ENCODE data around the gene SLC7A11. TPM values are rescaled to one million over a fixed set of nuclear protein-coding genes. Genes with fewer than 3 reads are reported as not detected.

The SLC7A11 gene
- total RNA-seq, 1 donor from 2014 or later, result 10.4 TPM

GRCh38 chr4:138196153-138196552 is 46.0 kb downstream of the SLC7A11 start:
- Mint-ChIP-seq H3K27me3 (ENCODE audit: unreplicated experiment) (peaks cover 3% of the 10 kb centered on the region), H3K4me3 (ENCODE audit: unreplicated experiment) (no peak overlapping the region), H3K9me3 (ENCODE audit: unreplicated experiment) (no peaks in the 10 kb centered on the region), H3K4me1 (ENCODE audit: low read depth, unreplicated experiment) (peaks cover 2% of the 10 kb centered on the region), H3K36me3 (ENCODE audit: unreplicated experiment) (no peaks in the 10 kb centered on the region), H3K27ac (ENCODE audit: unreplicated experiment) (no peak overlapping the region)
- DNase-seq, result no peak
- TF ChIP-seq CTCF (IDR thresholded peaks at IDR 0.05; ENCODE audit: partially characterized antibody, unreplicated experiment), result no peak

GRCh38 chr4:138193963-138194362 is 48.2 kb downstream of the SLC7A11 start:
- Mint-ChIP-seq H3K36me3 (ENCODE audit: unreplicated experiment) (no peaks in the 10 kb centered on the region), H3K27ac (ENCODE audit: unreplicated experiment) (no peak overlapping the region), H3K4me1 (ENCODE audit: low read depth, unreplicated experiment) (peaks cover 6% of the 10 kb centered on the region), H3K27me3 (ENCODE audit: unreplicated experiment) (peaks cover 3% of the 10 kb centered on the region), H3K9me3 (ENCODE audit: unreplicated experiment) (no peaks in the 10 kb centered on the region), H3K4me3 (ENCODE audit: unreplicated experiment) (no peak overlapping the region)
- TF ChIP-seq CTCF (IDR thresholded peaks at IDR 0.05; ENCODE audit: partially characterized antibody, unreplicated experiment), result no peak
- DNase-seq, result no peak

- peaks cover 6% of the 10 kb centered on the region for H3K4me1 Mint-ChIP-seq (ENCODE audit: low read depth, unreplicated experiment)
- peaks cover 3% of the 10 kb centered on the region for H3K27me3 Mint-ChIP-seq (ENCODE audit: unreplicated experiment)
- no peak overlapping the region for H3K4me3 Mint-ChIP-seq (ENCODE audit: unreplicated experiment)
- TF ChIP-seq CTCF (IDR thresholded peaks at IDR 0.05; ENCODE audit: partially characterized antibody, unreplicated experiment), result no peak
- DNase-seq, result no peak
- no peaks in the 10 kb centered on the region for H3K9me3 Mint-ChIP-seq (ENCODE audit: unreplicated experiment)
- H3K27ac Mint-ChIP-seq (ENCODE audit: unreplicated experiment), result no peak overlapping the region
- H3K36me3 Mint-ChIP-seq (ENCODE audit: unreplicated experiment), result no peaks in the 10 kb centered on the region
Measured at GRCh38 chr4:138192113-138192512, 50.0 kb downstream of the SLC7A11 start.

- H3K27me3 Mint-ChIP-seq (ENCODE audit: unreplicated experiment), result peaks cover 3% of the 10 kb centered on the region
- no peak for DNase-seq
- no peaks in the 10 kb centered on the region for H3K36me3 Mint-ChIP-seq (ENCODE audit: unreplicated experiment)
- H3K4me1 Mint-ChIP-seq (ENCODE audit: low read depth, unreplicated experiment), result peaks cover 17% of the 10 kb centered on the region
- no peak overlapping the region for H3K4me3 Mint-ChIP-seq (ENCODE audit: unreplicated experiment)
- H3K9me3 Mint-ChIP-seq (ENCODE audit: unreplicated experiment), result no peaks in the 10 kb centered on the region
- H3K27ac Mint-ChIP-seq (ENCODE audit: unreplicated experiment), result no peak overlapping the region
- TF ChIP-seq CTCF (IDR thresholded peaks at IDR 0.05; ENCODE audit: partially characterized antibody, unreplicated experiment), result no peak
Measured at GRCh38 chr4:138190452-138190858, 51.7 kb downstream of the SLC7A11 start.

- no peak for DNase-seq
- Mint-ChIP-seq H3K27me3 (ENCODE audit: unreplicated experiment) (peaks cover 3% of the 10 kb centered on the region), H3K4me3 (ENCODE audit: unreplicated experiment) (no peak overlapping the region), H3K36me3 (ENCODE audit: unreplicated experiment) (no peaks in the 10 kb centered on the region), H3K4me1 (ENCODE audit: low read depth, unreplicated experiment) (peaks cover 18% of the 10 kb centered on the region), H3K27ac (ENCODE audit: unreplicated experiment) (no peak overlapping the region), H3K9me3 (ENCODE audit: unreplicated experiment) (no peaks in the 10 kb centered on the region)
- no peak for TF ChIP-seq CTCF (IDR thresholded peaks at IDR 0.05; ENCODE audit: partially characterized antibody, unreplicated experiment)
Measured at GRCh38 chr4:138189206-138189605, 52.9 kb downstream of the SLC7A11 start.
